ENCODE measurements around the gene TPRG1L.

The TPRG1L gene

DNA sequence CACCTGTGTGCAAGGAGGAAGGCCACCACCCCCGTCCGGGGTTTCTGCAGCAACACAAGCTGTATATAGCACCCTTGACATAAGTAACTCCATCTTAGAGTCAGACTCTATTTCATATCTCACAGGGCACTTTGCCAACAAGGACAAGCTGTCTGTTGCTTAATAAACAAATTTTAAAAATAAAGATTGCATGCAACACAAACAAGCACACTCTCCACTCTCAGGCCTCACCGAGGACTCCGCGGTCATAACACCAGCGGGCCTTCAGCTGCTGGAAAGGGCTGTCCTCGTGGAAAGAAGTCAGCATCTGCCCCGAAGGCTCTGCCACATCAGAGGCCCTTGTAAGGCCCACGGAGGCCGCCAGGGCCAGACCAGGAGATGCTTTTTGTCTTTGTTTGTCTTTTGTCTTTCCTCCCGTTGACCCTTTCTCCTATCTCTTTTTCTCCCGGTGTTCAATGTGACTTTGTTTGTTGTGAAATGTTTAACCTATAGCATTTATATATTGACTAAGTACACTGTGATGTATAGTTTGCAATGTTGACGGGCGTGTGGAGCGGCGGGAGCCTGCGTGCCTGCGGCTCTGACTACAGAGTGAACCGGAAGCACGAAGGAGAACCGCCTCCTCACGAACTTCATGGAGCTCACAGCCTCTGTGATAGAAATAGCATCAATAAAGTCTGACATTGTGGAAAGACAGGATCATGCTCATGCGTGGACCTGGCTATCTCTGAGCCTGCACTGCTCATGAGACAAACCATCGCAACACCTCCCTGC, 37.6 kb upstream of the TPRG1L start:
- no peak overlapping the region for H3K4me3 ChIP-seq (ENCODE audit: low read depth, low read length)
- peak; percentile 85 for DNase-seq (ENCODE audit: low read depth)
- TF ChIP-seq, protein P1, sequence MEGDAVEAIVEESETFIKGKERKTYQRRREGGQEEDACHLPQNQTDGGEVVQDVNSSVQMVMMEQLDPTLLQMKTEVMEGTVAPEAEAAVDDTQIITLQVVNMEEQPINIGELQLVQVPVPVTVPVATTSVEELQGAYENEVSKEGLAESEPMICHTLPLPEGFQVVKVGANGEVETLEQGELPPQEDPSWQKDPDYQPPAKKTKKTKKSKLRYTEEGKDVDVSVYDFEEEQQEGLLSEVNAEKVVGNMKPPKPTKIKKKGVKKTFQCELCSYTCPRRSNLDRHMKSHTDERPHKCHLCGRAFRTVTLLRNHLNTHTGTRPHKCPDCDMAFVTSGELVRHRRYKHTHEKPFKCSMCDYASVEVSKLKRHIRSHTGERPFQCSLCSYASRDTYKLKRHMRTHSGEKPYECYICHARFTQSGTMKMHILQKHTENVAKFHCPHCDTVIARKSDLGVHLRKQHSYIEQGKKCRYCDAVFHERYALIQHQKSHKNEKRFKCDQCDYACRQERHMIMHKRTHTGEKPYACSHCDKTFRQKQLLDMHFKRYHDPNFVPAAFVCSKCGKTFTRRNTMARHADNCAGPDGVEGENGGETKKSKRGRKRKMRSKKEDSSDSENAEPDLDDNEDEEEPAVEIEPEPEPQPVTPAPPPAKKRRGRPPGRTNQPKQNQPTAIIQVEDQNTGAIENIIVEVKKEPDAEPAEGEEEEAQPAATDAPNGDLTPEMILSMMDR (conservative IDR thresholded peaks at IDR 0.05; ENCODE audit: low read depth, low read length): peak; percentile 48

DNA sequence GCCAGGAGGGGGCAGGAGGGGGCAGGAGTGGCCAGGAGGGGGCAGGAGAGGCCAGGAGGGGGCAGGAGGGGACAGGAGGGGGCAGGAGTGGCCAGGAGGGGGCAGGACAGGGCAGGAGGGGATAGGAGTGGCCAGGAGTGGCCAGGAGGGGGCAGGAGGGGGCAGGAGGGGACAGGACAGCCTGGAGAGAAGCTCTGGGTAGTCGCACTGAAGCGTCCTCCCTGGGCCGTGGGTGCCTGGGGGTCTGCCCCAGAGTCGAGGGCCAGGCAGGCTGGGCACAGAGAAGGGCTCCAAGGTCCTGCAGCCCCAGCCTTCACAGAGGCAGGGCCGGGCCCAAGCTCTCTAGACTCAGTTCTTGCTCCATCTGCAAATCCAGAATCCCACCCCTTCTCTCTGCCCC, 36.4 kb upstream of the TPRG1L start:
- TF ChIP-seq, protein P1 (conservative IDR thresholded peaks at IDR 0.05; ENCODE audit: low read depth, low read length): no peak
- no peak overlapping the region for H3K4me3 ChIP-seq (ENCODE audit: low read depth, low read length)
- DNase-seq (ENCODE audit: low read depth): no peak

DNA sequence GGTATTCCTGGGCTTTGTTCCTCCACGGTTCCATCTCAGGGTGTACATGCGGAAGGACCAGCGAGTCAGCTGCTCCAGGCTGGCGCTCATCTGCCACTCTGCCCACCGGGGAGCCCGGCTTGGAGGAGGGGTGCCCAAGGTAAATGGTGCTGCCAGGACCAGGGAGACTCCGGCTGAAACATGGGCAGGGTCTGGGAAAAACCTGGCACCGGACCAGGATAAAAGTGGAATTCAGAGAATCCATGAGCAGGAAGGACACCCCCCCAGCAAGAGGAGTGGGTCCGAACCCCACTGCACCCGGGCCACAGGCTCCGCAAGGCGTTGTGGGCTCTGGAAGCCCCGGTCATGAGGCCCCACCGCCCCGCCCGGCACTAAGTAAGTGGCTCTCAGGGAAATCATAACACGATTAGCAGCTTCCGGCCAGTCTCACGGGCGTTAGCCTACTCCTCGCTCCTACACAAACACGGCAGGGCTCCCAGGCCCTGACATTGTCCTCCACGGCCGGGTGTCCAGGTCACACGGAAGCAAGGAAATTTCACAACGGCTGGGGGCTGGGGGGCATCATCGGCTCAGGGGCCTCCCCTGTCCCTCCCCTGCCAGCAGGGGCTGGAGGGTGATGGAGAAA, 34.6 kb upstream of the TPRG1L start:
- TF ChIP-seq, protein P1 (conservative IDR thresholded peaks at IDR 0.05; ENCODE audit: low read depth, low read length): no peak
- peak; percentile 54 for DNase-seq (ENCODE audit: low read depth)
- H3K4me3 ChIP-seq (ENCODE audit: low read depth, low read length): no peak overlapping the region

DNA sequence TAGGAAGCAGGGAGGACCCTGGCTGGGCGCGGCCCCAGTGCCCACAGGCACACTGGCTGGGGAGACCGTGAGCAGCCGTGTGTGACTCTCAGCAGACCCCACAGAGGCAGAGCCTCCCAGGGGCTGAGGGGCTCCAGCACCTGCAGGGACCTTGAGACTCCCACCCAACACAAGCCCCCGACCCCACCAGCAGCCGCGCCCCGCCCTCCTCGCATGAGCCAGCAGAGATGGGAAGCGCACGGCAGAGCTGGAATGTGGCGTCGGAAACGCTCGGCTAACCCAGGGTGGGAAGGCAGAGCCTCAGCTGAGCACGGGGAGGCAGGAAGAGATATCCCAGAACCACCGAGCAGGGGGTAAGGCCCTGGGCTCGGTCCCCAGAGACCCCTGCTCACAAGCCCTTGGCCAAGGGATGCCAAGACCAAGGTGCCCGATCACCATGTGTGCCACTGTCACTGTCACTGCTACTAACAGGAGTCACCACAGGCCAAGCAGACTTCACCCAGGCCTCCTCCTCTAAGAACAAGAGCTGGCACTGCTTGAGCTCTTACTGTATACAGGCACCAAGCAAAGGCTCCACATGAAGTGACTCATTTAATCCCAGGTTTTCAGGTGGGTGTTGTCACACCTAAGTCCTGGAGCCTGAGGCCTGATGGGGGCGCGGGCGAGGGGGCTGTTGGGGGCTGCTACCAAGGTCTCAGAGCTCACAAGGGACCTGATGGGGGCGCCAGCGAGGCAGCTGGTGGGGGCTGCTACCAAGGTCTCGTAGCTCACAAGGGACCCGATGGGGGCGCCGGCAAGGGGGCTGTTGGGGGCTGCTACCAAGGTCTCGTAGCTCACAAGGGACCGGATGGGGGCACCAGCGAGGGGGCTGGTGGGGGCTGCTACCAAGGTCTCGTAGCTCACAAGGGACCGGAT, 33.6 kb upstream of the TPRG1L start:
- TF ChIP-seq, protein P1 (conservative IDR thresholded peaks at IDR 0.05; ENCODE audit: low read depth, low read length): no peak
- no peak overlapping the region for H3K4me3 ChIP-seq (ENCODE audit: low read depth, low read length)
- no peak for DNase-seq (ENCODE audit: low read depth)

DNA sequence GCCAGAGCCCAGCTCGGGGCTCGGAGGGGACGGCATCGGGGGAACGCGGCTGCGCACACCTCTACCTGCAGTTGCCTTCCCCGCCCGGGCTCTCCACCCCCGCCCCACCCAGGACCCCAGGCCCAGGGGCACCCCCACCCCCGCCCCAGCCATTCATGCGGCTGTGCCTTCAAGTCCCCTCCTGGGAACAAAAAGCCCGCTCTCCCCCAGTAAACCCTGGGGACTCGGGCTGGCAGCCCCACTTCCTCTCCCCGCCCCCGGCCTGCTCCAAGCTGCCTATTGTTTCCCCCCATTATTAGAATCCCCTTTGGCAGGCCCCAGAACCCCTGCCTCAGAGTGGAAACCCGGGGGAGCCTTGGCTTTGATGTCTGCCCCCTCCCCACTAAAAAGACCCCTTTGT, 31.5 kb upstream of the TPRG1L start:
- TF ChIP-seq, protein P1 (conservative IDR thresholded peaks at IDR 0.05; ENCODE audit: low read depth, low read length): no peak
- H3K4me3 ChIP-seq (ENCODE audit: low read depth, low read length): no peak overlapping the region
- DNase-seq (ENCODE audit: low read depth): no peak

DNA sequence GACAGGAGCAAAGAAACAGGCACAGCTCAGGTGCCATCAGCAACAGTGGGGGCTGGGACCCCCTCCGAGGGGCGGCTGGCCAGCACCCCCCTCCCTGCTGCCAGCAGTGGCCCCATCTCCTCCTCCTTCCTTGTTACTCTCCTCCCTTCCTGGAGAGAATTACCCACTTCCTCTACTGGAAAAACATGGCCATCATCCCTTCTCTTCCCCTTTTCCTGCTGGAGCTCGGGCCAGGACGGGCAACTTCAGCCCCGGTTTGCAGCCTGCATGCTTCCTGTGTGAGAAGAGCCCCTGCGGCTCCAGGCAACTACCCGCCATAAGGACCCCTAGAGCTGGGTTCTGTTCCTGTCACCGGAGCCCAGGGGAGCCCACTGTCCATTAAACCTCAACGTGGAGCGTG, 31.1 kb upstream of the TPRG1L start:
- TF ChIP-seq, protein P1 (conservative IDR thresholded peaks at IDR 0.05; ENCODE audit: low read depth, low read length): no peak
- no peak for DNase-seq (ENCODE audit: low read depth)
- no peak overlapping the region for H3K4me3 ChIP-seq (ENCODE audit: low read depth, low read length)

Measured in choroid plexus epithelial cell (primary cell).